Stomach (tissue), 4 donors: ENCODE results near the gene MARCHF3.

Source experiments
- CTCF ChIP-seq, 7 experiments: fragments of 450-650 bp in 4 of 7; fragments of 200-600 bp in 3 of 7; sonication (generic) in 3 of 7; IDR thresholded peaks; one replicate each; pipeline ENCODE4 v1.5.1; 2016 to 2019; ENCODE audit warnings: antibody characterized with exemption in 7 of 7, control low read depth in 2 of 7, mild to moderate bottlenecking in 1 of 7
- EP300 ChIP-seq: sonication (generic); formaldehyde crosslinking; IDR thresholded peaks from one replicate; pipeline ENCODE4 v1.6.1; 2017; ENCODE audit warnings: antibody characterized with exemption
- POLR2A ChIP-seq, 4 donors: fragments of 450-650 bp; IDR thresholded peaks; one replicate each; pipeline ENCODE4 v1.6.1; 2016; ENCODE audit warnings: antibody characterized with exemption in 4 of 4, control low read depth in 2 of 4, mild to moderate bottlenecking in 1 of 4, moderate library complexity in 1 of 4
- POLR2AphosphoS5 ChIP-seq, 3 donors: sonication (generic); formaldehyde crosslinking; IDR thresholded peaks; one replicate each; pipeline ENCODE4 v1.6.1; 2016; ENCODE audit warnings: antibody characterized with exemption in 3 of 3

DNA sequence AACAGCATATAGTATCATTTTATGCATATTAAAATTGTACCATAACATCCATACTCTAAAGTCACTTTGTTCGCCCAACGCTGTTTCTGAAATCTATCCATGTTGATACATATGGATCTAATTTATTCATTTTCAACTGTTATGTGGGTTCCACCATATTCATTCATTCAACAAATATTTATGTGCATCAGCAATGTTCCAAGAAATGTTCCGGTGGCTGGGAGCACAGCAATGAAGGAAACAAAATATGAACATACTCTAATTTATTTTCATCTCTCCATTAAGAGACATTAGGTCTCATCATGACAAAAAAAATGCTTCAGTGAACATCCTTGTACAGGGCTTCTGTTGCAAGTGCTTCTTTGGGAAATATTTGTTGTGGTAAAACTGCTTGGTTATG, 75.4 kb downstream of the MARCHF3 start:
- no peak for TF ChIP-seq POLR2A (IDR thresholded peaks at IDR 0.05)
- TF ChIP-seq CTCF (IDR thresholded peaks at IDR 0.05): no peak
- no peak for TF ChIP-seq POLR2AphosphoS5 (IDR thresholded peaks at IDR 0.05)
- no peak for TF ChIP-seq EP300
